Measurements from ENCODE around the gene TMEM54. TPM values are rescaled to one million over a fixed set of nuclear protein-coding genes. Genes with fewer than 3 reads are reported as not detected.

Gene TMEM54
- total and polyA plus RNA-seq, 9 of the 15 experiments (the other 6 are each of a cell fraction or from before 2014, with no cell fraction given) = 1.00 to 16.2 (median 8.2) TPM

- no peak for FAIRE-seq
- POLR2A ChIA-PET = interaction anchor here (0.8 to 2.0 kb wide), 4 partner anchors 8 to 40 kb away, joined by 3 to 7 read pairs (median 6); partner anchors contain the start of genes S100PBP and YARS1
- in situ Hi-C loops (cut with MboI) = no loop called here
- TF ChIP-seq PCBP2 (IDR thresholded peaks at IDR 0.05; ENCODE audit: low read depth, low read length, poor library complexity, severe bottlenecking) = no peak
- TF ChIP-seq PRMT5 (CRISPR knock-in tag; IDR thresholded peaks at IDR 0.05) = no peak
- TF ChIP-seq FOXP1 (CRISPR knock-in tag; IDR thresholded peaks at IDR 0.05) = no peak
- no peak for TF ChIP-seq SRSF1 (IDR thresholded peaks at IDR 0.05; ENCODE audit: low read depth, low read length)
- no peak for TF ChIP-seq ELF2 (CRISPR knock-in tag; IDR thresholded peaks at IDR 0.05)
- TF ChIP-seq DPF2 (IDR thresholded peaks at IDR 0.05) = no peak
- no peak for TF ChIP-seq POLR2A (conservative IDR thresholded peaks at IDR 0.05)
- TF ChIP-seq NR1H2 (CRISPR knock-in tag; IDR thresholded peaks at IDR 0.05) = no peak
- no peak for TF ChIP-seq MGA (IDR thresholded peaks at IDR 0.05)
Observed at GRCh38 chr1:32858136-32858535, 43.1 kb downstream of the TMEM54 start.

More at GRCh38 chr1:32858136-32858535, 43.1 kb downstream of the TMEM54 start:
- Histone ChIP-seq H3K27me3 (ENCODE audit: control insufficient read depth in 2 of 2, insufficient read depth in 2 of 2, low read length in 2 of 2) (no peaks in the 10 kb centered on the region), H3K9me1 (ENCODE audit: control insufficient read depth, insufficient read depth, low read length) (no peaks in the 10 kb centered on the region), H3K4me1 (replicated peaks in 1 of 2; ENCODE audit: control insufficient read depth in 2 of 2, insufficient read depth in 2 of 2, low read length in 2 of 2) (no peaks in the 10 kb centered on the region), H3K9me3 (replicated peaks; ENCODE audit: control insufficient read depth, insufficient read depth, low read depth, low read length) (no peaks in the 10 kb centered on the region), H3K9ac (ENCODE audit: insufficient read depth in 1 of 2, low read depth in 2 of 2, low read length in 2 of 2) (no peak overlapping the region), H3K36me3 (ENCODE audit: control insufficient read depth, insufficient read depth, low read length) (peaks cover 82% of the 10 kb centered on the region), H2AFZ (ENCODE audit: low read depth, low read length) (no peak overlapping the region), H3K79me2 (ENCODE audit: control insufficient read depth, insufficient read depth, low read length) (no peaks in the 10 kb centered on the region), H4K20me1 (replicated peaks; ENCODE audit: control insufficient read depth, insufficient read depth, low read length) (no peaks in the 10 kb centered on the region), H3K4me2 (ENCODE audit: insufficient read depth, low read length) (no peak overlapping the region), H3K4me3 (no peak overlapping the region), H3K27ac (ENCODE audit: extremely low read depth, low read depth, low read length) (no peak overlapping the region)
- CTCF ChIA-PET (ENCODE audit: low intra/inter-chr PET ratio) = no interaction called here
- whole genome bisulfite sequencing (ENCODE audit: insufficient coverage, low coverage, missing lambda C conversion rate) = 97% methylated on average over 2 of the region's 2 CpGs
- ATAC-seq = no peak
- intact Hi-C loops (cut with micrococcal nuclease) = no loop called here
- BruUV-seq (replicated peaks) = TSS peak; percentile 6
- DNase-seq (ENCODE audit: extremely low read depth in 1 of 4, low spot score in 3 of 4) = no peak

All from K562 (cell line).